Skeletal muscle tissue (tissue), 4 donors: ENCODE data around the gene TMEM187. TPM values are rescaled to one million over a fixed set of nuclear protein-coding genes. Genes with fewer than 3 reads are reported as not detected.

Source experiments
- H3K27ac ChIP-seq: one replicate; pipeline ENCODE4 v1.7.0; 2013; ENCODE audit warnings: mild to moderate bottlenecking, low read depth, low read length, inconsistent platforms
- H3K27me3 ChIP-seq, 3 donors: one replicate each; pipeline ENCODE4 v1.7.0; 2013; ENCODE audit warnings: low read length in 3 of 3; ENCODE audit not compliant: control insufficient read depth in 3 of 3, insufficient read depth in 3 of 3
- H3K36me3 ChIP-seq, 3 donors: one replicate each; pipeline ENCODE4 v1.7.0; 2013; ENCODE audit warnings: low read length in 3 of 3; ENCODE audit not compliant: control insufficient read depth in 3 of 3, insufficient read depth in 3 of 3
- H3K4me1 ChIP-seq, 3 donors: one replicate each; pipeline ENCODE4 v1.7.0; 2013; ENCODE audit warnings: low read length in 3 of 3, mild to moderate bottlenecking in 3 of 3; ENCODE audit not compliant: control insufficient read depth in 3 of 3, insufficient read depth in 3 of 3
- H3K4me3 ChIP-seq, 3 donors: one replicate each; pipeline ENCODE4 v1.7.0; 2013; ENCODE audit warnings: low read length in 3 of 3
- H3K9ac ChIP-seq, 3 donors: one replicate each; pipeline ENCODE4 v1.7.0; 2013; ENCODE audit warnings: low read length in 3 of 3, mild to moderate bottlenecking in 3 of 3, moderate library complexity in 2 of 3, low read depth in 1 of 3
- H3K9me3 ChIP-seq, 3 donors: one replicate each; pipeline ENCODE4 v1.7.0; 2013; ENCODE audit warnings: low read length in 3 of 3; ENCODE audit not compliant: control insufficient read depth in 3 of 3
- total RNA-seq: library from RNA; depleted of rRNA; stranded (reverse); fragments of >200 nt; gene quantifications from one replicate; pipeline ENCODE4 v1.2.3, GENCODE V29; 2014
- donor health status: Osteomylitis.

The TMEM187 gene
- total RNA-seq, 1 donor from 2014 or later = 2.1 TPM

DNA sequence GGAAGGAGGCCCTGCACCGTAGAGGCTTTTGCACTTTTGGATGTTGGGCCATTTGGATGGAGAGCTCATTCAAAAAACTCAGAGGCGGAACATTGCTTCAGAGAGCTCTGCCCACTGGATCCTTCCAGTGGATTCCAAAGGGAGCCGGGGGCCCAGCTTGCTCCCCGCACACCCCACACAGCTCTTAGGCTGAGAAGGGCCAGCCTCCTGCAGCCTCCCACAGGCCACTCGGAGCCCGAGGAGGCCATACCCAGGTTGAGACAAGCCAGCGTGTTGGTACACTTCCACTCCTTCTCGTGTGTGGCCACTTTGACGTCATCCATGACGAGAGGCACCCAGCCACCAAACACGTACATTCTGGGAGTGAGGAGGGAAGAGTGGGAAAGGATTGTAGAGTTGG, 11.3 kb upstream of the TMEM187 start:
- H3K9me3 ChIP-seq = no peaks in the 10 kb centered on the region
- H3K36me3 ChIP-seq = peaks cover 57 to 70% (median 59%) of the 10 kb centered on the region in 3 donors
- H3K4me1 ChIP-seq = peaks cover 20 to 25% (median 21%) of the 10 kb centered on the region in 3 donors
- H3K27ac ChIP-seq = no peak overlapping the region
- no peak overlapping the region for H3K9ac ChIP-seq
- H3K4me3 ChIP-seq = no peak overlapping the region
- H3K27me3 ChIP-seq = no peaks in the 10 kb centered on the region

DNA sequence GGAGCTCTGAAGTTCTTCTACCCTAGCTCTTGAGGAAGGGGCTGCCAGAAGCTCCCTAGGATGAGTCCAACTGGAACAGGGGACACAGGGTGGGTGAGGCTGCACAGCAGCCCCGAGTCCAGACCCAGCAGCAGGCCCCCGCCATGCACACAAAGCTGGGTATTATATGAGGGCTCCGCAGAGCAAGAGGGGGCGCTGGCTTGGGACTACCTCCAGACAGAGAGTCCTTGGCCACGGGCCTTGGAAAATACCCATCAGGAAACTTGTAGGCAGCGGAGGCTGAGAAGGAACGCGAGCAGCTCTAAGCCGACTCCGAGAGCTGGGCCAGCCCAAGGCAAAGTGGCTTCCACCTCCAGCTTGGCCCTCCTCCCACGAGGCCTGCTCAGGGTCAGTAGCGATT, 9.0 kb upstream of the TMEM187 start:
- no peaks in the 10 kb centered on the region for H3K9me3 ChIP-seq

DNA sequence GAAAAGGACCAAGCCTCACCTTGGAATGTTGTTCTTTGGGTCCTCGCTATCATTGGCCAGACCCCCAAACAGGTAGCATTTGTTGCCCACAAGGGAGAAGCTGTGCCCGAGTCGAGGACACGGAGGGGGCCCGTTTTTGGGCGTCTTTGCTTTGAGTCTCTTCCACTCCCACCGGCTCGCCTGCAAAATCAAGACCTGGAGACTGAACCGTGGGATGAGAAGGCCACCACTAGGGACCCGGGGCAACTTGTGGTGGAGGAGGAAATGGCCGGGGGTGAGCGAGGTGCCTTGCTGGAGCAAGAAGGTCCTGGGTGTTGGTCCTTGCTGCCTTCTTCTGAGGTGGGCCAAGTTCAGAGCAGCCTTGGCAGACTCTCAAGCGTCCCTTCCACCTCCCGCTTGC, 8.4 kb upstream of the TMEM187 start:
- Histone ChIP-seq H3K27ac (no peak overlapping the region), H3K9ac (no peak overlapping the region), H3K36me3 (peaks cover 32 to 46% (median 33%) of the 10 kb centered on the region in 3 donors), H3K9me3 (no peaks in the 10 kb centered on the region), H3K4me1 (peaks cover 46 to 53% (median 47%) of the 10 kb centered on the region in 3 donors), H3K27me3 (no peaks in the 10 kb centered on the region), H3K4me3 (no peak overlapping the region)

More for the DNA sequence above, 9.0 kb upstream of the TMEM187 start:
- Histone ChIP-seq H3K4me1 (peaks cover 42 to 47% (median 44%) of the 10 kb centered on the region in 3 donors), H3K27me3 (no peaks in the 10 kb centered on the region), H3K36me3 (peaks cover 37 to 51% (median 38%) of the 10 kb centered on the region in 3 donors), H3K4me3 (no peak overlapping the region), H3K9ac (peak overlapping the region in 1 of 3 donors; percentile 8), H3K27ac (no peak overlapping the region)

DNA sequence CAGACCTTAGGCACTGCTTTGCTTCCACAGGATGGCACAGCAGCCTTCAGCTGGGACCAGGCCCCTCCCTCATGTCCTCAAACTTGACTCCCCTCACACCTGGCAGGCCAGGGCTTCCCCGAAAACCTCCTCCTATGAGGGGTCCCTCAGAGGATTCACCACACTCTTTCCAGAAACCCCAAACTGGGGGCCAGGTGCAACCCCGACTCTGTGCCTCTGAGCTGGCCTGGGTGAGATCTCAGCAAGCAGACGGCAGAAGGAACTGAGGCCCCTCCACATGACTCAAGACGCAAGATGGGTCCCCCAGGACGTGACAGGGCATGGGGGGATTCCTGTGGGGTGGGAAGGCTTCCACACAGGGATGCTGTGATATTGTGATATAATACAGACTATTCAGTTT, 7.1 kb upstream of the TMEM187 start:
- Histone ChIP-seq H3K27ac (peak overlapping the region; percentile 83), H3K9ac (peak overlapping the region in 1 of 3 donors; percentile 50), H3K4me3 (no peak overlapping the region), H3K4me1 (peaks cover 52 to 61% (median 54%) of the 10 kb centered on the region in 3 donors), H3K36me3 (peaks cover 20 to 35% (median 21%) of the 10 kb centered on the region in 3 donors), H3K27me3 (no peaks in the 10 kb centered on the region), H3K9me3 (no peaks in the 10 kb centered on the region)

DNA sequence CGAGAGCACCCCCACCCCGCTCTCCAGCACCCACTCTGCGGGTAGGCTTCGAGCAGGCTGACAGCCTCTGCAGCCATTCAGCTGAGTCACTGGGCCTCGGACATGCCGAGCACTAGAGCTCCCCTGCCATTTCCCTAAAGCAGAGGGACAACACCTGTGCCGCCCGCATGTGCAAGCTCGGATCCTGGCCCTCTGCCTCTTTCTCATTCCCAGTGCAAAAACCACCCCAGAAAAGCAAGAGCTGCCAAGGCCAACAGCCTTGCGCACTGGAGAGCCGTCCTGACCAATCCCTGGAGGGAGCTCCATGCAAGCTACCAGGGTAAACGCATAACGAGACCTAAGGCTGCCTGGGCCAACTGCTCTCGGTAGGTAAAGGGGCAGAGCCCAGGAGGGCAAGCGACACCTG, 6.3 kb upstream of the TMEM187 start:
- H3K4me1 ChIP-seq = peaks cover 52 to 65% (median 54%) of the 10 kb centered on the region in 3 donors
- H3K27me3 ChIP-seq = no peaks in the 10 kb centered on the region
- peak overlapping the region; percentile 54 to 93 (median 59) for H3K4me3 ChIP-seq

DNA sequence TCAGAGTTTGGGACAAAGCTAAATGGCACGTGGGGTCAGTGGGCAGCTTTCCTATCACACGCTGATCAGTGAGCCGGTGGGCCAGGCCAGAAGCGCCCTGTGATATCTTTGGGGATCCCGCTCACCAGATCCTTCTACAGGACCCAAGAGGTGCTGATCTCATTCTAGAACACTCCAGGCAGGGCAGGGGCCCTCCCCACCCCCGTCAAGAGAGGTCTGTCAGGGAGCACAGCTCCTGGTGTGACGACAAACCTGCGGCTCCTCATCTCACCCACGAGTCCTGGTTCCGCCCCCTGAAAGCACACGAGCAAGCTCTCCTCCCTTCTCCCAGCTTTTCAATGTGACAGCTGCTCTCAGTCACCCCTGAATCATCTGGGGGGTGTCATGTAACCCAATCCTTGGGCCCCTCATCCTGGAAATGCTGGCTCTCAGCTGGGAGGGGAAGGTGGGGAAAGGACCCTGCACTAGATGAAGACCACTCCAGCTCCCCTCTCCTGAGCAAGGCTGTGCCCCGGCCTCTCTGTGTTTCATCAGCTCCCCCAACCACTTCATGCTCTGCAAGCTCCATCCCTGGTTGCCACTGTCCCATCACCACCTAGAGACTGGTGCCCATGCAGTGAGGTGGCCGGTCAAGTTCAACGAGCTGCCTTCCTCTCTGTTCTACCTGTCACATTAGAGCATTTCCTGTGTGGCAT, 5.6 kb upstream of the TMEM187 start:
- Histone ChIP-seq H3K4me1 (peaks cover 52 to 65% (median 54%) of the 10 kb centered on the region in 3 donors), H3K9ac (peak overlapping the region in 2 of 3 donors; percentile 73 to 81), H3K27ac (peak overlapping the region; percentile 83)

More for the DNA sequence above, 6.3 kb upstream of the TMEM187 start:
- Histone ChIP-seq H3K27ac (peak overlapping the region; percentile 83), H3K9ac (peak overlapping the region; percentile 57 to 81 (median 73)), H3K36me3 (peaks cover 12 to 26% (median 16%) of the 10 kb centered on the region in 3 donors), H3K9me3 (no peaks in the 10 kb centered on the region)

DNA sequence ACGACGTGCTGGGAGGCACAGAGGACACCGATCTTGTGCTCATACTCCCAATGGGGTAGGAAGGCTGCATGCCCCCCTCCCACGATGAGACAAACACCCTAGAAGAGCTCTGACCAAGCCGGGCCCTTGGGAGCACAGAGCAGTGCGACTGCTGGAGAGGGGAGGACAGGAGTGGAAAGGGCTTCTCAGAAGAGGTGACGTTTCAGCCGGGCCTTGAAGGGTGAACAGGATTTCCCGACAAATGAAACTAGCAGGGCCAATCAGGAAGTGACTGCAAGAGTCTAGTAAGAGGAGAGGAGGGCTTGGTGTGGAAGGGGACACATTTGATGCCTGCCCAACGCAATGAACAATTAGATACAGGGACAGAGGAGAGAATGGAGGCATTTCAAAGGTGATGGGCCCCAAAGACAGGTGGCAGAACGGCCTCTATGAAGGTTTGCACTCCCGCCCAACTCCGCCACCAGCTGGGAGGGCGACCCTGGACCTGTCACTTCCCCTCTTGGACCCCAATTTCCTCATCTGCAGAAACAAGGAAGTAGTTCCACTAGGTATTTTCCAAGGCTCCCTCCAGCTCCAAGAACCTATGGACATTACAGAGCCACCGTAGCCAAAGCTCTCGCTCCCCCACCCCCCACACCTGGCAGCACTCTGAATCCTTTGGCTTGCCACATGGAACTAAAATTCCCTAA, 4.9 kb upstream of the TMEM187 start:
- peaks cover 52 to 65% (median 54%) of the 10 kb centered on the region in 3 donors for H3K4me1 ChIP-seq
- H3K27ac ChIP-seq = peak overlapping the region; percentile 83
- H3K27me3 ChIP-seq = no peaks in the 10 kb centered on the region
- no peaks in the 10 kb centered on the region for H3K9me3 ChIP-seq
- peak overlapping the region; percentile 61 to 93 (median 88) for H3K4me3 ChIP-seq
- peak overlapping the region; percentile 70 to 81 (median 73) for H3K9ac ChIP-seq
- peaks cover 0 to 13% (median 5%) of the 10 kb centered on the region in 3 donors for H3K36me3 ChIP-seq

More for the DNA sequence above, 5.6 kb upstream of the TMEM187 start:
- Histone ChIP-seq H3K36me3 (peaks cover 5 to 19% (median 11%) of the 10 kb centered on the region in 3 donors), H3K9me3 (no peaks in the 10 kb centered on the region), H3K4me3 (peak overlapping the region; percentile 54 to 93 (median 59)), H3K27me3 (no peaks in the 10 kb centered on the region)

DNA sequence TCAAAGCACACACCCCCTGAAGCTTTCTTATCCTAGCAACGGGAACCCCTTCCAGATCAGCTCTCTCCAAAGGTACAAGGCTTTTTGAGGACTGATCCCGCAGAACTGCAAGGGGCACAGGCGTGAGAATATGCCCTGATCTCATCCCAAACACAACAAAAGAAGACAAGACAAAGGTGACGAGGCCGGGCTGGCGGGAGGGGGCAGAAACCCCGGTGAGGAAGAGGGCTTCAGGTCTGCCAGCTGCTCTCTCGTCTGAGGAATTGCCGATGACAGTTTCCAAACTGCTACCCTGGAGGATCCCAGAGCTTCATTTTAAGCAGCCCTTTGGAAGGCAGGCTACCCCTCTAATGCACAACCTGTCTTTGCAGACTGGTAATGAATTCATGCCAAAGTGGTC, 4.3 kb upstream of the TMEM187 start:
- Histone ChIP-seq H3K9me3 (no peaks in the 10 kb centered on the region), H3K4me3 (peak overlapping the region; percentile 61 to 93 (median 88)), H3K36me3 (peaks cover 0 to 7% (median 2%) of the 10 kb centered on the region in 3 donors), H3K27ac (peak overlapping the region; percentile 83), H3K9ac (peak overlapping the region; percentile 70 to 81 (median 73)), H3K4me1 (peaks cover 52 to 66% (median 54%) of the 10 kb centered on the region in 3 donors), H3K27me3 (no peaks in the 10 kb centered on the region)

DNA sequence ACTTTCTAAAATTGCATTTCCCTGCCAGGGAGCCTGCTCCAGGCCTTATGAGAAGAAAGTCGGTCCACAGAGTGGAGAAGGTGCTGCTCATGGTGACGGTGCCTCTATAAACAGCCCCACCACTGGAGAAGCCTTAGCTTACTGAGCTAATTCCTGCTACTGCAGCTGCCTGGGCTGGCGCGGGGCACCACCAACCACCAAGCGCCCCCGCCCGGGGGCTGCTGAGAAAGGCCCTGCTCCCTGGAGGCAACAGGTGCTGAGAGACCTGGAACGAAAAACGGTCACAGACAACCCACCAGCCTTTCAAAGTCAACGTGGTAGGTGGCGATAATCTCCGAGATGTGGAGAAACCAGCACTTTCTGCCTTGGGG, 3.8 kb upstream of the TMEM187 start:
- no peaks in the 10 kb centered on the region for H3K9me3 ChIP-seq
- peaks cover 57 to 67% (median 59%) of the 10 kb centered on the region in 3 donors for H3K4me1 ChIP-seq
- peak overlapping the region; percentile 73 to 81 (median 75) for H3K9ac ChIP-seq
- peak overlapping the region; percentile 88 to 93 (median 89) for H3K4me3 ChIP-seq
- no peaks in the 10 kb centered on the region for H3K27me3 ChIP-seq
- H3K36me3 ChIP-seq = peaks cover 0 to 5% (median under 1%) of the 10 kb centered on the region in 3 donors
- H3K27ac ChIP-seq = peak overlapping the region; percentile 83
